GM18861 (cell line): ENCODE data around the gene CTDSP2.
"Not testable (repeated sequence)": the region's sequence is repeated elsewhere in the genome, so short reads cannot be mapped to it uniquely, and the experiment has no call there.

Experiments
- ATAC-seq: cut with Tn5 transposase; IDR thresholded peaks from one replicate; pipeline ENCODE4 v1.9.1; 2021; ENCODE audit not compliant: unreplicated experiment

The CTDSP2 gene

GRCh38 chr12:57853864-57854556, 7.5 kb upstream of the CTDSP2 start:
- no peak for ATAC-seq

- ATAC-seq: no peak
Observed at GRCh38 chr12:57852620-57853500, 6.3 kb upstream of the CTDSP2 start.

GRCh38 chr12:57852200-57852599, 5.7 kb upstream of the CTDSP2 start:
- no peak for ATAC-seq

GRCh38 chr12:57851552-57851951, 5.0 kb upstream of the CTDSP2 start:
- ATAC-seq: no peak

GRCh38 chr12:57850854-57851430, 4.4 kb upstream of the CTDSP2 start:
- ATAC-seq: no peak

GRCh38 chr12:57849447-57849846, 2.9 kb upstream of the CTDSP2 start:
- ATAC-seq: not testable (repeated sequence)

GRCh38 chr12:57849035-57849434, 2.5 kb upstream of the CTDSP2 start:
- no peak for ATAC-seq

- ATAC-seq: no peak
Observed at GRCh38 chr12:57848208-57848607, 1.7 kb upstream of the CTDSP2 start.

GRCh38 chr12:57846285-57846576, 298 bp downstream of the CTDSP2 start:
- no peak for ATAC-seq

GRCh38 chr12:57845478-57846284, 848 bp downstream of the CTDSP2 start:
- no peak for ATAC-seq

GRCh38 chr12:57844709-57845477, 1.6 kb downstream of the CTDSP2 start:
- ATAC-seq: peak; percentile 22

GRCh38 chr12:57842342-57843294, 3.9 kb downstream of the CTDSP2 start:
- no peak for ATAC-seq

- no peak for ATAC-seq
Observed at GRCh38 chr12:57841445-57841844, 5.1 kb downstream of the CTDSP2 start.

GRCh38 chr12:57840726-57841125, 5.8 kb downstream of the CTDSP2 start:
- ATAC-seq: no peak

GRCh38 chr12:57839996-57840395, 6.5 kb downstream of the CTDSP2 start:
- no peak for ATAC-seq

GRCh38 chr12:57838594-57839302, 7.8 kb downstream of the CTDSP2 start:
- no peak for ATAC-seq

- no peak for ATAC-seq
Observed at GRCh38 chr12:57837864-57838562, 8.5 kb downstream of the CTDSP2 start.
